Keratinocyte (primary cell): ENCODE results near the gene CD300LD. TPM values are rescaled to one million over a fixed set of nuclear protein-coding genes. Genes with fewer than 3 reads are reported as not detected.

Experiments
- DNase-seq: peaks from one replicate; pipeline ENCODE4 v3.0.0-alpha.2; 2011; ENCODE audit warnings: low read depth, missing footprints, low spot score
- FAIRE-seq: peaks from 2 replicates; lab custom pipeline; 2011; peaks lifted over from hg19 to GRCh38; lab: Jason Lieb, UNC
- H2AFZ ChIP-seq: 2 replicates; pipeline ENCODE4 v1.6.0; 2012; ENCODE audit warnings: low read length, control low read depth, inconsistent platforms; ENCODE audit not compliant: control insufficient read depth
- H3K27ac ChIP-seq: 2 replicates; pipeline ENCODE4 v1.5.1; 2011; ENCODE audit warnings: low read length; ENCODE audit not compliant: control insufficient read depth, insufficient read depth
- H3K27me3 ChIP-seq: 3 replicates; pipeline ENCODE4 v1.6.0; 2011; ENCODE audit warnings: low read length; ENCODE audit not compliant: control insufficient read depth, insufficient read depth; ENCODE audit errors: extremely low read depth
- H3K36me3 ChIP-seq, 2 experiments: 2 replicates in 1 of 2; 3 replicates in 1 of 2; pipeline ENCODE4 v1.5.1; 2011; ENCODE audit warnings: low read length in 2 of 2, mild to moderate bottlenecking in 1 of 2; ENCODE audit not compliant: control insufficient read depth in 2 of 2, insufficient read depth in 2 of 2; ENCODE audit errors: extremely low read depth in 1 of 2
- H3K4me1 ChIP-seq: 3 replicates; pipeline ENCODE4 v1.5.1; 2011; ENCODE audit warnings: low read length; ENCODE audit not compliant: control insufficient read depth, insufficient read depth; ENCODE audit errors: extremely low read depth
- H3K4me2 ChIP-seq: 3 replicates; pipeline ENCODE4 v1.6.0; 2011; ENCODE audit warnings: low read depth, low read length; ENCODE audit not compliant: control insufficient read depth, insufficient read depth; ENCODE audit errors: extremely low read depth
- H3K4me3 ChIP-seq, 3 experiments: fragments of 200-600 bp in 1 of 3; sonication (generic) in 1 of 3; 2 replicates in 2 of 3; 3 replicates in 1 of 3; pipeline ENCODE4 v1.5.1; 2011 to 2016; ENCODE audit warnings: low read length in 3 of 3, mild to moderate bottlenecking in 3 of 3, control low read depth in 2 of 3, inconsistent platforms in 1 of 3, low read depth in 1 of 3, mixed read lengths in 1 of 3, mixed run types in 1 of 3, moderate library complexity in 1 of 3; ENCODE audit not compliant: control insufficient read depth in 2 of 3, insufficient read depth in 2 of 3; ENCODE audit errors: extremely low read depth in 1 of 3
- H3K79me2 ChIP-seq: 2 replicates; pipeline ENCODE4 v1.6.0; 2012; ENCODE audit warnings: low read length; ENCODE audit not compliant: control insufficient read depth, insufficient read depth
- H3K9ac ChIP-seq: 3 replicates; pipeline ENCODE4 v1.6.0; 2011; ENCODE audit warnings: low read length; ENCODE audit not compliant: control insufficient read depth, insufficient read depth; ENCODE audit errors: extremely low read depth
- H3K9me1 ChIP-seq: 3 replicates; pipeline ENCODE4 v1.6.0; 2011; ENCODE audit warnings: low read length; ENCODE audit not compliant: control insufficient read depth, insufficient read depth; ENCODE audit errors: extremely low read depth
- H3K9me3 ChIP-seq: 2 replicates; pipeline ENCODE4 v1.5.1; 2012; ENCODE audit warnings: low read depth, low read length; ENCODE audit not compliant: control insufficient read depth
- H4K20me1 ChIP-seq: 3 replicates; pipeline ENCODE4 v1.6.0; 2011; ENCODE audit warnings: low read length; ENCODE audit not compliant: control insufficient read depth, insufficient read depth; ENCODE audit errors: extremely low read depth
- CTCF ChIP-seq, 3 experiments: IDR thresholded peaks in 1 of 3; conservative IDR thresholded peaks in 1 of 3; optimal IDR thresholded peaks in 1 of 3; 2 replicates in 2 of 3; 3 replicates in 1 of 3; pipeline versions ENCODE3 to v1.5.1; 2011; ENCODE audit warnings: low read length in 3 of 3, mild to moderate bottlenecking in 3 of 3, moderate library complexity in 2 of 3, control low read depth in 1 of 3, inconsistent platforms in 1 of 3; ENCODE audit not compliant: insufficient read depth in 2 of 3; ENCODE audit errors: extremely low read depth in 1 of 3
- EZH2 ChIP-seq: IDR thresholded peaks from one replicate; pipeline ENCODE4 v1.6.1; 2012; ENCODE audit warnings: inconsistent platforms, mild to moderate bottlenecking, low read length, moderate library complexity
- dilution Hi-C: fragments of 300-500 bp; cut with MboI; formaldehyde crosslinking; loops from one replicate; pipeline ENCODE4 v1.7.0; 2020; ENCODE audit warnings: low sequenced_read_pairs; ENCODE audit not compliant: extremely low pct_ligation_motif_present
- polyA plus RNA-seq, 5 experiments: library from polyadenylated mRNA; depleted of rRNA in 3 of 5; stranded (reverse) in 3 of 5; stranded (forward) in 1 of 5; unstranded in 1 of 5; fragments of >200 nt; gene quantifications; 1 replicate in 1 of 5; 2 replicates in 3 of 5; 3 replicates in 1 of 5; pipeline versions ENCODE4 v1.2.1 to v1.2.3, GENCODE V29; 2011 to 2012; ENCODE audit warnings: missing spikeins in 2 of 5, low read depth in 1 of 5, low replicate concordance in 1 of 5

CD300LD gene
- polyA plus RNA-seq, 1 donor (not counting 4 experiments of a cell fraction or from before 2014, with no cell fraction given) = not detected

- dilution Hi-C loops = no loop called here
- Histone ChIP-seq H3K27ac (no peak overlapping the region), H3K27me3 (peaks cover 4% of the 10 kb centered on the region), H3K9me1 (no peaks in the 10 kb centered on the region), H3K79me2 (no peaks in the 10 kb centered on the region), H3K4me3 (no peak overlapping the region), H3K4me2 (no peak overlapping the region), H3K36me3 (no peaks in the 10 kb centered on the region), H3K9me3 (no peaks in the 10 kb centered on the region), H4K20me1 (no peaks in the 10 kb centered on the region), H2AFZ (no peak overlapping the region), H3K9ac (no peak overlapping the region), H3K4me1 (peaks cover 21% of the 10 kb centered on the region)
- FAIRE-seq (no peak), DNase-seq (no peak)
- TF ChIP-seq EZH2 (no peak), CTCF (optimal IDR thresholded peaks at IDR 0.05 in 1 of 3, IDR thresholded peaks at IDR 0.05 in 1 of 3, conservative IDR thresholded peaks at IDR 0.05 in 1 of 3; ENCODE audit: extremely low read depth in 1 of 3, insufficient read depth in 2 of 3, low read length in 3 of 3) (no peak)
Measured at GRCh38 chr17:74571621-74572270, 20.3 kb downstream of the CD300LD start.

- peak overlapping the region; percentile 51 for H2AFZ ChIP-seq
- TF ChIP-seq CTCF (optimal IDR thresholded peaks at IDR 0.05 in 1 of 3, IDR thresholded peaks at IDR 0.05 in 1 of 3, conservative IDR thresholded peaks at IDR 0.05 in 1 of 3; ENCODE audit: extremely low read depth in 1 of 3, insufficient read depth in 2 of 3, low read length in 3 of 3) = peak in 1 of 3 experiments; percentile 7
- no peak for TF ChIP-seq EZH2
- H3K4me1 ChIP-seq = peaks cover 24% of the 10 kb centered on the region
- peak overlapping the region; percentile 66 for H3K9ac ChIP-seq
- dilution Hi-C loops = no loop called here
- H4K20me1 ChIP-seq = no peaks in the 10 kb centered on the region
- peak overlapping the region in 1 of 3 experiments; percentile 34 for H3K4me3 ChIP-seq
- peak; percentile 100 for FAIRE-seq
- no peaks in the 10 kb centered on the region for H3K27me3 ChIP-seq
- no peaks in the 10 kb centered on the region for H3K9me1 ChIP-seq
- peak; percentile 99 for DNase-seq
- no peaks in the 10 kb centered on the region for H3K79me2 ChIP-seq
- no peaks in the 10 kb centered on the region for H3K9me3 ChIP-seq
- peak overlapping the region; percentile 74 for H3K4me2 ChIP-seq
- H3K36me3 ChIP-seq = no peaks in the 10 kb centered on the region
- H3K27ac ChIP-seq = peak overlapping the region; percentile 68
Measured at GRCh38 chr17:74569020-74570003, 22.8 kb downstream of the CD300LD start.
